ENCODE data around the gene MYT1. TPM values are rescaled to one million over a fixed set of nuclear protein-coding genes. Genes with fewer than 3 reads are reported as not detected.
"Not testable (repeated sequence)": the region's sequence is repeated elsewhere in the genome, so short reads cannot be mapped to it uniquely, and the experiment has no call there.

Gene MYT1
- total and polyA plus RNA-seq, 9 donors, result 0.04 to 0.30 (median 0.09) TPM

- WGBS (ENCODE audit: insufficient coverage), result 87% methylated on average over 11 of the region's 11 CpGs
- H3K9me3 ChIP-seq (replicated peaks; ENCODE audit: control insufficient read depth, low read depth, low read length); DNase-seq; H3K4me3 ChIP-seq (ENCODE audit: low read length); H3K27ac ChIP-seq (ENCODE audit: low read length); H3K4me1 ChIP-seq (ENCODE audit: control insufficient read depth, insufficient read depth, low read length); H3K36me3 ChIP-seq (ENCODE audit: control insufficient read depth, insufficient read depth, low read length): not testable (repeated sequence)
- H3K27me3 ChIP-seq (ENCODE audit: control insufficient read depth, insufficient read depth, low read length), result peaks cover 11% of the 10 kb centered on the region
These were observed 40.7 kb upstream of the MYT1 start for GRCh38 chr20:64123517-64123916.

- H3K4me1 ChIP-seq (ENCODE audit: control insufficient read depth, insufficient read depth, low read length), result no peaks in the 10 kb centered on the region
- no peak overlapping the region for H3K27ac ChIP-seq (ENCODE audit: low read length)
- 90% methylated on average over 10 of the region's 11 CpGs for WGBS (ENCODE audit: insufficient coverage)
- H3K4me3 ChIP-seq (ENCODE audit: low read length), result no peak overlapping the region
- no peak for DNase-seq
- H3K36me3 ChIP-seq (ENCODE audit: control insufficient read depth, insufficient read depth, low read length), result no peaks in the 10 kb centered on the region
- H3K9me3 ChIP-seq (replicated peaks; ENCODE audit: control insufficient read depth, low read depth, low read length), result no peaks in the 10 kb centered on the region
- H3K27me3 ChIP-seq (ENCODE audit: control insufficient read depth, insufficient read depth, low read length), result peaks cover 6% of the 10 kb centered on the region
These were observed 35.0 kb upstream of the MYT1 start for GRCh38 chr20:64129146-64129782.

GRCh38 chr20:64130271-64130670 is 34.0 kb upstream of the MYT1 start:
- DNase-seq, result no peak
- Histone ChIP-seq H3K9me3 (replicated peaks; ENCODE audit: control insufficient read depth, low read depth, low read length) (no peaks in the 10 kb centered on the region), H3K36me3 (ENCODE audit: control insufficient read depth, insufficient read depth, low read length) (no peaks in the 10 kb centered on the region), H3K27me3 (ENCODE audit: control insufficient read depth, insufficient read depth, low read length) (peaks cover 7% of the 10 kb centered on the region), H3K4me3 (ENCODE audit: low read length) (no peak overlapping the region), H3K27ac (ENCODE audit: low read length) (no peak overlapping the region), H3K4me1 (ENCODE audit: control insufficient read depth, insufficient read depth, low read length) (no peaks in the 10 kb centered on the region)
- WGBS (ENCODE audit: insufficient coverage), result 54% methylated on average over 2 of the region's 5 CpGs

GRCh38 chr20:64130876-64131275 is 33.4 kb upstream of the MYT1 start:
- Histone ChIP-seq H3K9me3 (replicated peaks; ENCODE audit: control insufficient read depth, low read depth, low read length) (no peaks in the 10 kb centered on the region), H3K4me1 (ENCODE audit: control insufficient read depth, insufficient read depth, low read length) (no peaks in the 10 kb centered on the region), H3K27me3 (ENCODE audit: control insufficient read depth, insufficient read depth, low read length) (peaks cover 9% of the 10 kb centered on the region), H3K4me3 (ENCODE audit: low read length) (no peak overlapping the region), H3K36me3 (ENCODE audit: control insufficient read depth, insufficient read depth, low read length) (no peaks in the 10 kb centered on the region), H3K27ac (ENCODE audit: low read length) (no peak overlapping the region)
- no peak for DNase-seq
- WGBS (ENCODE audit: insufficient coverage), result 88% methylated on average over 8 of the region's 10 CpGs

GRCh38 chr20:64131406-64131805 is 32.8 kb upstream of the MYT1 start:
- H3K27ac ChIP-seq (ENCODE audit: low read length), result no peak overlapping the region
- WGBS (ENCODE audit: insufficient coverage), result 97% methylated on average over 4 of the region's 4 CpGs
- H3K9me3 ChIP-seq (replicated peaks; ENCODE audit: control insufficient read depth, low read depth, low read length), result no peaks in the 10 kb centered on the region
- H3K36me3 ChIP-seq (ENCODE audit: control insufficient read depth, insufficient read depth, low read length), result no peaks in the 10 kb centered on the region
- DNase-seq, result no peak
- no peak overlapping the region for H3K4me3 ChIP-seq (ENCODE audit: low read length)
- peaks cover 9% of the 10 kb centered on the region for H3K27me3 ChIP-seq (ENCODE audit: control insufficient read depth, insufficient read depth, low read length)
- H3K4me1 ChIP-seq (ENCODE audit: control insufficient read depth, insufficient read depth, low read length), result no peaks in the 10 kb centered on the region

GRCh38 chr20:64133951-64134407 is 30.3 kb upstream of the MYT1 start:
- H3K36me3 ChIP-seq (ENCODE audit: control insufficient read depth, insufficient read depth, low read length), result no peaks in the 10 kb centered on the region
- no peaks in the 10 kb centered on the region for H3K9me3 ChIP-seq (replicated peaks; ENCODE audit: control insufficient read depth, low read depth, low read length)
- 10% methylated on average over 4 of the region's 8 CpGs for WGBS (ENCODE audit: insufficient coverage)
- no peak overlapping the region for H3K4me3 ChIP-seq (ENCODE audit: low read length)
- H3K4me1 ChIP-seq (ENCODE audit: control insufficient read depth, insufficient read depth, low read length), result no peaks in the 10 kb centered on the region
- DNase-seq, result no peak
- H3K27ac ChIP-seq (ENCODE audit: low read length), result no peak overlapping the region
- peaks cover 9% of the 10 kb centered on the region for H3K27me3 ChIP-seq (ENCODE audit: control insufficient read depth, insufficient read depth, low read length)

- H3K27me3 ChIP-seq (ENCODE audit: control insufficient read depth, insufficient read depth, low read length); DNase-seq; H3K9me3 ChIP-seq (replicated peaks; ENCODE audit: control insufficient read depth, low read depth, low read length); H3K4me1 ChIP-seq (ENCODE audit: control insufficient read depth, insufficient read depth, low read length); H3K4me3 ChIP-seq (ENCODE audit: low read length); H3K36me3 ChIP-seq (ENCODE audit: control insufficient read depth, insufficient read depth, low read length); H3K27ac ChIP-seq (ENCODE audit: low read length): not testable (repeated sequence)
- WGBS (ENCODE audit: insufficient coverage), result 56% methylated on average over 16 of the region's 20 CpGs
These were observed 29.5 kb upstream of the MYT1 start for GRCh38 chr20:64134744-64135143.

- no peak overlapping the region for H3K4me3 ChIP-seq (ENCODE audit: low read length)
- H3K9me3 ChIP-seq (replicated peaks; ENCODE audit: control insufficient read depth, low read depth, low read length), result no peaks in the 10 kb centered on the region
- H3K27me3 ChIP-seq (ENCODE audit: control insufficient read depth, insufficient read depth, low read length), result peaks cover 9% of the 10 kb centered on the region
- H3K36me3 ChIP-seq (ENCODE audit: control insufficient read depth, insufficient read depth, low read length), result no peaks in the 10 kb centered on the region
- H3K4me1 ChIP-seq (ENCODE audit: control insufficient read depth, insufficient read depth, low read length), result no peaks in the 10 kb centered on the region
- 83% methylated on average over 31 of the region's 32 CpGs for WGBS (ENCODE audit: insufficient coverage)
- H3K27ac ChIP-seq (ENCODE audit: low read length), result no peak overlapping the region
- no peak for DNase-seq
These were observed 28.1 kb upstream of the MYT1 start for GRCh38 chr20:64136004-64136710.

GRCh38 chr20:64137598-64138031 is 26.6 kb upstream of the MYT1 start:
- Histone ChIP-seq H3K4me3 (ENCODE audit: low read length) (no peak overlapping the region), H3K36me3 (ENCODE audit: control insufficient read depth, insufficient read depth, low read length) (no peaks in the 10 kb centered on the region), H3K4me1 (ENCODE audit: control insufficient read depth, insufficient read depth, low read length) (no peaks in the 10 kb centered on the region), H3K27me3 (ENCODE audit: control insufficient read depth, insufficient read depth, low read length) (peaks cover 10% of the 10 kb centered on the region), H3K9me3 (replicated peaks; ENCODE audit: control insufficient read depth, low read depth, low read length) (no peaks in the 10 kb centered on the region), H3K27ac (ENCODE audit: low read length) (no peak overlapping the region)
- 57% methylated on average over 6 of the region's 6 CpGs for WGBS (ENCODE audit: insufficient coverage)
- DNase-seq, result no peak

- no peak overlapping the region for H3K4me3 ChIP-seq (ENCODE audit: low read length)
- no peaks in the 10 kb centered on the region for H3K9me3 ChIP-seq (replicated peaks; ENCODE audit: control insufficient read depth, low read depth, low read length)
- no peak for DNase-seq
- no peaks in the 10 kb centered on the region for H3K36me3 ChIP-seq (ENCODE audit: control insufficient read depth, insufficient read depth, low read length)
- WGBS (ENCODE audit: insufficient coverage), result 75% methylated on average over 14 of the region's 18 CpGs
- peaks cover 13% of the 10 kb centered on the region for H3K27me3 ChIP-seq (ENCODE audit: control insufficient read depth, insufficient read depth, low read length)
- H3K27ac ChIP-seq (ENCODE audit: low read length), result no peak overlapping the region
- H3K4me1 ChIP-seq (ENCODE audit: control insufficient read depth, insufficient read depth, low read length), result no peaks in the 10 kb centered on the region
These were observed 25.9 kb upstream of the MYT1 start for GRCh38 chr20:64138276-64138815.

All from muscle of leg (tissue), 11 donors.